GM23248 (cell line): ENCODE measurements around the gene STAMBP. TPM values are rescaled to one million over a fixed set of nuclear protein-coding genes. Genes with fewer than 3 reads are reported as not detected.

Experiments used
- DNase-seq: peaks from one replicate; pipeline ENCODE4 v3.0.0-alpha.2; 2015
- H2AFZ ChIP-seq: fragments of 200-600 bp; sonication (generic); 2 replicates; pipeline ENCODE4 v1.6.1; 2016; ENCODE audit warnings: antibody characterized with exemption
- H3F3A ChIP-seq: fragments of 200-600 bp; sonication (generic); 2 replicates; pipeline ENCODE4 v1.6.1; 2016; ENCODE audit warnings: mild to moderate bottlenecking, antibody characterized with exemption, mixed run types; ENCODE audit not compliant: insufficient read depth
- H3K27ac ChIP-seq: fragments of 200-600 bp; sonication (generic); 2 replicates; pipeline ENCODE4 v1.5.1; 2016; ENCODE audit warnings: mild to moderate bottlenecking
- H3K27me3 ChIP-seq: fragments of 200-600 bp; sonication (generic); replicated peaks from 2 replicates; pipeline ENCODE4 v1.6.1; 2016; ENCODE audit warnings: mild to moderate bottlenecking; ENCODE audit not compliant: insufficient read depth
- H3K36me3 ChIP-seq: fragments of 200-600 bp; sonication (generic); 2 replicates; pipeline ENCODE4 v1.6.1; 2016; ENCODE audit warnings: low read depth, mild to moderate bottlenecking
- H3K4me1 ChIP-seq: fragments of 200-600 bp; sonication (generic); 2 replicates; pipeline ENCODE4 v1.6.1; 2016; ENCODE audit warnings: mild to moderate bottlenecking; ENCODE audit not compliant: insufficient read depth
- H3K4me2 ChIP-seq: fragments of 200-600 bp; sonication (generic); one replicate; pipeline ENCODE4 v1.6.1; 2016; ENCODE audit warnings: mild to moderate bottlenecking; ENCODE audit not compliant: unreplicated experiment
- H3K4me3 ChIP-seq: fragments of 200-600 bp; sonication (generic); 2 replicates; pipeline ENCODE4 v1.5.1; 2016; ENCODE audit warnings: mild to moderate bottlenecking
- H3K79me2 ChIP-seq: fragments of 200-600 bp; sonication (generic); 2 replicates; pipeline ENCODE4 v1.6.1; 2016; ENCODE audit warnings: mild to moderate bottlenecking; ENCODE audit not compliant: insufficient read depth
- H3K9ac ChIP-seq: fragments of 200-600 bp; sonication (generic); 2 replicates; pipeline ENCODE4 v1.6.1; 2016; ENCODE audit warnings: mild to moderate bottlenecking
- H3K9me2 ChIP-seq: fragments of 200-600 bp; sonication (generic); 2 replicates; pipeline ENCODE4 v1.6.1; 2016; ENCODE audit warnings: mixed run types, mild to moderate bottlenecking, moderate library complexity; ENCODE audit not compliant: insufficient read depth
- H3K9me3 ChIP-seq: fragments of 200-600 bp; sonication (generic); one replicate; pipeline ENCODE4 v1.6.1; 2017; ENCODE audit warnings: low read depth
- H4K20me1 ChIP-seq: fragments of 200-600 bp; sonication (generic); 2 replicates; pipeline ENCODE4 v1.6.0; 2016; ENCODE audit not compliant: insufficient read depth
- EZH2 ChIP-seq: fragments of 200-600 bp; sonication (generic); IDR thresholded peaks from 2 replicates; pipeline ENCODE4 v1.6.1; 2018; ENCODE audit warnings: antibody characterized with exemption, mild to moderate bottlenecking; ENCODE audit not compliant: insufficient read depth, poor library complexity, severe bottlenecking
- EZH2phosphoT487 ChIP-seq: fragments of 200-600 bp; sonication (generic); IDR thresholded peaks from 2 replicates; pipeline ENCODE4 v1.6.1; 2018; ENCODE audit warnings: antibody characterized with exemption, moderate library complexity, mild to moderate bottlenecking, low read depth; ENCODE audit not compliant: insufficient read depth
- WGBS, 2 experiments: methylation state at CpG; one replicate each; pipeline ENCODE4 v1.1.6; 2015 to 2017; ENCODE audit warnings: low lambda C conversion rate in 2 of 2, low coverage in 1 of 2; ENCODE audit errors: missing lambda C conversion rate in 2 of 2; 5-methylcytosine and 5-hydroxymethylcytosine counted together
- in situ Hi-C: fragments of 300-500 bp; cut with MboI; formaldehyde crosslinking; loops from 2 replicates; pipeline ENCODE4 v1.15.0; 2020
- polyA plus RNA-seq: library from polyadenylated mRNA; unstranded; fragments of >200 nt; fragmentation: Nextera tagmentation; extraction: Ambion mirVana; gene quantifications from 2 replicates; pipeline ENCODE4 v1.2.1, GENCODE V29; 2016
- total RNA-seq: library from RNA; depleted of rRNA; stranded (reverse); fragments of >200 nt; shearing (Covaris generic); gene quantifications from 2 replicates; pipeline ENCODE4 v1.2.3, GENCODE V29; 2014

STAMBP gene
- total and polyA plus RNA-seq, 2 experiments from 2014 or later: 24.4 to 35.9 TPM

DNA sequence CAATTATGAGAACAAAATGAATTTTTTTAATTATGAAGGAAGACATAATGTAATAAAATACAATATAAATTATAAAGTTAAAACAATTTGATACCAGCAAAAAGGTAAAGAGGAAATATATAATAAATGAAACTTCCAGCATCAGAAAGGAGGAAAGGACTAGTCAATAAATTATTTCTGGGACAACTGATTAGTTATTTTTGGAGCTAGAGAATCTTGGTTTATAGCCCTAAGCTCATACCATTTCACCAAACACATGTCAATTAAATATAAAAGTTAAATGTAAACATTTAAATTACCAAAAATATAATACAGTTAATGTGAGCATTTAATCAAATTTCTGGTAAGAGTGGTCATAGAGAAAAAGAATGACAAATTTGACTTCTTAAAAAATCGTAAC, 76.2 kb downstream of the STAMBP start:
- H3K79me2 ChIP-seq: no peaks in the 10 kb centered on the region
- no peak overlapping the region for H3K4me3 ChIP-seq
- no peak overlapping the region for H3K9ac ChIP-seq
- H3F3A ChIP-seq: peaks cover 6% of the 10 kb centered on the region; the same call in 1 of the 2 replicates
- H3K9me3 ChIP-seq: no peaks in the 10 kb centered on the region
- no peak overlapping the region for H3K4me2 ChIP-seq
- peaks cover 46% of the 10 kb centered on the region for H3K27me3 ChIP-seq
- H3K36me3 ChIP-seq: no peaks in the 10 kb centered on the region
- H3K4me1 ChIP-seq: no peaks in the 10 kb centered on the region
- DNase-seq: no peak
- 43 to 51% methylated on average over 1 of the region's 1 CpG for WGBS, 2 experiments
- H2AFZ ChIP-seq: no peak overlapping the region
- no peaks in the 10 kb centered on the region for H3K9me2 ChIP-seq
- in situ Hi-C loops: no loop called here
- no peak overlapping the region for H3K27ac ChIP-seq
- TF ChIP-seq EZH2 (no peak), EZH2phosphoT487 (no peak)
- H4K20me1 ChIP-seq: no peaks in the 10 kb centered on the region

GRCh38 chr2:73906847-73907505, 78.2 kb downstream of the STAMBP start:
- no peaks in the 10 kb centered on the region for H3K79me2 ChIP-seq
- no peak overlapping the region for H2AFZ ChIP-seq
- peaks cover 6% of the 10 kb centered on the region; the same call in 1 of the 2 replicates for H3F3A ChIP-seq
- H3K4me3 ChIP-seq: no peak overlapping the region
- H3K36me3 ChIP-seq: no peaks in the 10 kb centered on the region
- TF ChIP-seq EZH2 (no peak), EZH2phosphoT487 (no peak)
- no peaks in the 10 kb centered on the region for H3K4me1 ChIP-seq
- H3K27ac ChIP-seq: no peak overlapping the region
- H3K9me3 ChIP-seq: no peaks in the 10 kb centered on the region
- H3K9me2 ChIP-seq: no peaks in the 10 kb centered on the region
- in situ Hi-C loops: no loop called here
- no peak for DNase-seq
- H3K4me2 ChIP-seq: no peak overlapping the region
- H3K9ac ChIP-seq: no peak overlapping the region
- peaks cover 31% of the 10 kb centered on the region for H3K27me3 ChIP-seq
- 69 to 75% methylated on average over 5 of the region's 5 CpGs for WGBS, 2 experiments
- no peaks in the 10 kb centered on the region for H4K20me1 ChIP-seq

DNA sequence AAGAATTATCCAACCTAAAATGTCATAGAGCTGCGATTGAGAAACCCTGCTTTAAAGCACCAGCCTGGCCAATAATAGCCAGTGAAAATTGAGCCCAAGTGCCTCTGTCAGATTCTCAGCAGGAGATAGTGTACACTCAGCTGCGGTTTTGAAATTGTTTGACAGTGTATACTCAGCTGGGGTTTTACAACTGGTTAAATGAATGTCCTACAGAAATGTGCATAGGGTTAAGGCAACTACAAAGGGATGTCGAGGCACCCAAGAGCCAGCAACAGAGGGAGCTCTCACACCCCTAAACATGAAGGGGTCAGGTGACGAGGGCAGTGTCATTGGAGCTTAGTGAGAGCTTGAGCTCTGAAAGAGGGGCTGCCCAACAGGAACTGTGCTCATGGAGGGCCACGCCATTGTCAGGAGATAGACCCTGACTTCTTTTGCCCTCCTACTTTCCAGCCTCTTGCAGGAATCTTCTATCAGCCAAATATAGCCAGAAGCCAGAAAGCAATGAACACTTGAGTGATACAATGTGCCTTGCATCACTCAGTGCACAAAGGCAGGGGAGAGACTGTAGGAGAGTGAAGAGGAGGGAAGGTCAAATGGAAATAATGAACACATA, 79.2 kb downstream of the STAMBP start:
- Histone ChIP-seq H3F3A (peaks cover 6% of the 10 kb centered on the region; the same call in 1 of the 2 replicates), H3K36me3 (no peaks in the 10 kb centered on the region), H3K9me3 (no peaks in the 10 kb centered on the region), H3K4me2 (no peak overlapping the region), H3K79me2 (no peaks in the 10 kb centered on the region), H3K9ac (no peak overlapping the region), H4K20me1 (no peaks in the 10 kb centered on the region), H3K4me1 (no peaks in the 10 kb centered on the region), H2AFZ (no peak overlapping the region), H3K9me2 (no peaks in the 10 kb centered on the region), H3K27ac (no peak overlapping the region), H3K27me3 (peaks cover 21% of the 10 kb centered on the region), H3K4me3 (no peak overlapping the region)
- TF ChIP-seq EZH2: no peak
- TF ChIP-seq EZH2phosphoT487: no peak
- peak; percentile 54 for DNase-seq
- 13 to 15% methylated on average over 5 of the region's 5 CpGs for WGBS, 2 experiments
- in situ Hi-C loops: no loop called here

GRCh38 chr2:73908689-73909652, 80.2 kb downstream of the STAMBP start:
- Histone ChIP-seq H3K36me3 (no peaks in the 10 kb centered on the region), H4K20me1 (no peaks in the 10 kb centered on the region), H3K4me2 (no peak overlapping the region), H3K4me1 (no peaks in the 10 kb centered on the region), H3F3A (peaks cover 6% of the 10 kb centered on the region; the same call in 1 of the 2 replicates), H3K79me2 (no peaks in the 10 kb centered on the region), H2AFZ (no peak overlapping the region), H3K9me2 (no peaks in the 10 kb centered on the region), H3K9ac (no peak overlapping the region), H3K9me3 (no peaks in the 10 kb centered on the region), H3K4me3 (no peak overlapping the region), H3K27me3 (peaks cover 23% of the 10 kb centered on the region), H3K27ac (no peak overlapping the region)
- no peak for DNase-seq
- no peak for TF ChIP-seq EZH2
- in situ Hi-C loops: no loop called here
- WGBS, 2 experiments: 70 to 73% methylated on average over 10 of the region's 10 CpGs
